Upper lobe of left lung (tissue), 4 donors: Measurements from ENCODE around the gene FAM83D.

Experiments
- EP300 ChIP-seq, 4 donors: sonication (generic); formaldehyde crosslinking; IDR thresholded peaks; one replicate each; pipeline ENCODE4 v1.5.1; 2017; ENCODE audit warnings: antibody characterized with exemption in 4 of 4, control low read depth in 2 of 4
- POLR2AphosphoS5 ChIP-seq, 2 donors: sonication (generic); formaldehyde crosslinking; IDR thresholded peaks; one replicate each; pipeline ENCODE4 v1.5.1; 2017; ENCODE audit warnings: antibody characterized with exemption in 2 of 2

- no peak for TF ChIP-seq EP300 (IDR thresholded peaks at IDR 0.05)
- no peak for TF ChIP-seq POLR2AphosphoS5 (IDR thresholded peaks at IDR 0.05)
Observed at GRCh38 chr20:38963745-38964144, 37.5 kb downstream of the FAM83D start.
